HEK293T (cell line): Measurements from ENCODE around the gene MED22.

ENCODE experiments used
- ARNT ChIP-seq: fragments of 450-650 bp; IDR thresholded peaks from 2 replicates; pipeline ENCODE4 v1.6.1; 2017; ENCODE audit warnings: mild to moderate bottlenecking
- BHLHE40 ChIP-seq: fragments of 450-650 bp; IDR thresholded peaks from 2 replicates; pipeline ENCODE4 v1.6.1; 2016; ENCODE audit warnings: mild to moderate bottlenecking, moderate library complexity, borderline replicate concordance
- CTBP1 ChIP-seq: fragments of 450-650 bp; IDR thresholded peaks from 2 replicates; pipeline ENCODE4 v1.6.1; 2016; ENCODE audit warnings: borderline replicate concordance
- ELF4 ChIP-seq: fragments of 450-650 bp; IDR thresholded peaks from 2 replicates; pipeline ENCODE4 v1.6.1; 2017; ENCODE audit warnings: antibody characterized with exemption
- FOXA1 ChIP-seq: fragments of 450-650 bp; IDR thresholded peaks from 2 replicates; pipeline ENCODE4 v1.6.1; 2016; ENCODE audit warnings: mild to moderate bottlenecking
- FOXM1 ChIP-seq: fragments of 450-650 bp; IDR thresholded peaks from 2 replicates; pipeline ENCODE4 v1.6.1; 2017; ENCODE audit warnings: mild to moderate bottlenecking, borderline replicate concordance
- NFRKB ChIP-seq: fragments of 450-650 bp; IDR thresholded peaks from 2 replicates; pipeline ENCODE4 v1.6.1; 2016; ENCODE audit warnings: mild to moderate bottlenecking, moderate library complexity
- PKNOX1 ChIP-seq: fragments of 450-650 bp; IDR thresholded peaks from 2 replicates; pipeline ENCODE4 v1.6.1; 2016
- SP1 ChIP-seq: fragments of 450-650 bp; IDR thresholded peaks from 2 replicates; pipeline ENCODE4 v1.6.1; 2017
- SUZ12 ChIP-seq: fragments of 450-650 bp; IDR thresholded peaks from 2 replicates; pipeline ENCODE4 v1.6.1; 2016; ENCODE audit warnings: mild to moderate bottlenecking
- TARDBP ChIP-seq: fragments of 450-650 bp; IDR thresholded peaks from 2 replicates; pipeline ENCODE4 v1.6.1; 2016
- ZNF384 ChIP-seq: fragments of 450-650 bp; IDR thresholded peaks from 2 replicates; pipeline ENCODE4 v1.6.1; 2016

DNA sequence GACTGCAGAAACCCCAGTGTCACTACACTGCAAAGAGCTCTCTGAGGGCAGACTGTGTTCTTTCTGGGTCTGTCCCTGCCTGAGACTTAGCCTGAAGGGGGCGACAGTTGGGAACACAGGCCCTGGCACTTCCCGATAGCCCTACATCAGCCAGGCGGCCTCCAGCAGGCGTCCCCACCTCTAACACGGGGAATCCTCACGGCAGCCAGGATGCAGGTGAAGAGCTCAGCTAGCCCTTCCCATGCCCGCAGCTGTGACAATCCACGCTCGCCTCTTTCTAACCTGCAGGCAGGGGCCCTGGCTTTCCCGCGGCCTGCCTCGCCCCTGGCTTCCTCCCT, 5.9 kb downstream of the MED22 start:
- TF ChIP-seq CTBP1 (no peak), BHLHE40 (no peak), FOXM1 (no peak), SUZ12 (no peak), NFRKB (no peak), TARDBP (no peak), FOXA1 (no peak), ELF4 (no peak), ZNF384 (no peak), ARNT (no peak), PKNOX1 (no peak), SP1 (no peak)
